HUDEP-2 (cell line): ENCODE results near the gene ARL14EPL.

ENCODE experiments used
- DNase-seq, 76 experiments: peaks; one replicate each; lab custom pipeline; 2025; ENCODE audit not compliant: unreplicated experiment in 76 of 76; lab: John Stamatoyannopoulos, UW

The ARL14EPL gene

DNA sequence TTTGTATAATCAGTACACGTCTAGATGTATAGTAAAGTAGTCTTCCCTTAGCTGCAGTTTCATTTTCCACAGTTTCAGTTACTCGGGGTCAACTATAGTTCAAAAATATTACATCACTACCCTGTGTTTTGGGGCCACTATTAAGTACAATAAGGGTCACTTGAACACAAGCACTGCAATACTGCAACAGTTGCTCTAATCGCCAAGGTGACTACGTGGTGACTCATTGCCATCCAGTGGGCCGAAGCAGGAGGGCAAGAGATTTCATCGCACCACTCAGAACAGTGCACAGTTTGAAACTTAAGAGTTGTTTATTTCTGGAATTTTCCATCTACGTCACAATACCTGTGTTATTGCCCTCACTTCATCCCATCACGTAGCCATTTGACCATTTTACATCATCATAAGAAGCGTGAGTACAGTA is at the start of gene ARL14EPL:
Gene ARL14EPL (plus strand): TSS at position 379 of the 424 bp plus-strand sequence. CDS start 18,994 bp downstream, outside the sequence.
- peak in 16 of 76 experiments; percentile 1 to 48 (median 6) for DNase-seq

DNA sequence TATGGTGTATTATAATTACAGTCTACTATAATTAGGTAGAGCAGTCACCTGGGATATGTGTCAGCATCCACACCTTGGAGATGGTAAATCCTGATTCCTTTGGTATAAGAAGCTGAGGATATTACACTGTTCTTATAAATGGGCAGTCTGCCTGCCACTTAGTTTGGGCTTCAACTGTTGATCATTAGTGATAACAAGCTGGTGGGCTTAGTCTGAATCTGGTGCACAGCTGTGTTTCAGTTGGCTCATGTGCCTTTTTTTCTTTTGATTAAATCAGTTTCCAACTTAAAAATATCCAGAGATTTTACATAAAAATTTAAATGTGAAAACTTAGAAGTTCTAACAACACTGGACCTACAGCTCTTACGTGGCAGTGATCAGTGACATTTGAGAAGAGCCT is 48.8 kb upstream of the ARL14EPL start:
- DNase-seq, result no peak

DNA sequence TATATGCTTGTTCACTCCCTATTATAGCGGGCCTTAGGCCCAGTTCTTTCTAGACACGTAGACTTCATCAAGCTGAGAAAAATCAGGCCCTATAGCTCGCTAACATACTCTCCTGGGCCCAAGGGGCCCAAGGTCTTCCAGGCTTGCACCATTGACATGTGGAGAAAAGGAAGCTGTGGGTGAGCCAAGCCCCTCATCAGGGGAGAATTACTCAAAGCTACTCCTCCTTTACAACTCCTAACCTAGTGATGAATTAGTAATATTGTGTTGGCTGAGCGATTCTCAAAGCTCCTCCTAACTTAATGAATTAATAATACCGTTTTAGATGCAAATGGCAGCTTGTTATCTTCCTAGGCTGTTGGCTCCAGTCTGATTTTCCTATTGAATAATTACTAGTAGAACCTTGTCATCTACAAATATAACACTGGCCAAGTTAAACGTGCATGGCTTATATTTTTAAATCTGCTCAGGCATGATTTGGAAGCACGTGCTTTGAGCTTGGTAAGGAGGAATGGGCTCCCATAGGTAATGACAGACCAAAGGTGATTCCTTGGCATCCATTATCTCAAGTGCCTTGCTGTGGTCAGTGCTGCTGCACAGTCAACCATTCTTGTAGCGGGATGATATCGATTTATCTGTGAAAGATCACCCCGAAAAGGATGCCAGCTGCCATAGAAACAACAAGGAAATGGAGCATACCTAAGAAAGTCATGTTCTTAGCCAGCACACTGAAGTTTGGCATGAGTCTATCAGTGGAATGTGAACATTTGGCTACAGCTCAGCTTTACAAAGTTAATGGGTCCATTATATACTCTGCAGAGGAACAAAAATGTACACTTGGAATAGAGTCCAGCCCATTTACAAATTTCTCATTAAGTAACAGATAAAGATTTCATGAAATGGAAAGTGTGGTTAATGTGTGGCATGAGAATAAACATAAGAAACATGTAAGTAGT is 46.2 kb upstream of the ARL14EPL start:
- DNase-seq, result no peak

DNA sequence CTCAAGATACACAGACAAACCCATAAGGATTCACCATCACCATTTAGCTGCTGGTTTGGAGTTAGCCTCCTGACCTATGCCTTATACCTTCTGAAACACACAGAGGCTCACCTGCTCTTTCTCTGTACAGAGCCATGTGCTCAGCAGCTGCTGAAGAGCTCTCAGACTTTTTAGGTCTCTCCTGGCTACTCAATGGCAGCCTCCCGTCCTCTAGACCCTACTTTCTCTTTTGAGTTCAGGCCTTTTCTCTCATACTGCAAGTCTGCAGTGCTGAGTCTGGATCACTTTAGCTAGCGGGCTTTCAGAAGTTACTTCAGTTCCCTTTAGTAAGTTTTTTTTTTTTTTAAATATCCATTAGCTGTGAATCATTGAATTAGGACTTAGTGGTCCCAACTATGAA is 44.3 kb upstream of the ARL14EPL start:
- no peak for DNase-seq

DNA sequence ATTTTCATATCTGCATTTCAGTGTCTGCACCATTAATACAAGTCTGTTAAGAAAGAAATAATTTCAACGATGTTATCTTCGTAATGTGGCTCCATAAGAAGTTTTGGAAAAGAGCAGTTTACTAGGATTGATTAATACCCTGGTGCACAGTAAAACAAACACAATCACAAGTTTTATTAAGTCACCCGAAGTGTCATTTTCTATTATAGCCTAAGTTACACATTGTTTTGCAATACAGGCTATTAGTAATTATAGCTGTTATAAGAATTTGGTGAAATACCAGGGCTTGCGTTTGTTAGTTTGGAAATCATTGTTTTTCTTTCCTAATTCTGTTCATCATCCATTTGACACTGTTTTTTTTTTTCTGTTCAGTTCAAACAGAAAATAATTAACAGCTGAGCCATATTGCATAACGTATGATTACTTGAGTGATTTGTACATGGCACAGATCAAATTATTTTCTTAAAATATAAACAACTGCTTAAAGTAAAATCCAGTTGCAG is 39.4 kb upstream of the ARL14EPL start:
- no peak for DNase-seq

DNA sequence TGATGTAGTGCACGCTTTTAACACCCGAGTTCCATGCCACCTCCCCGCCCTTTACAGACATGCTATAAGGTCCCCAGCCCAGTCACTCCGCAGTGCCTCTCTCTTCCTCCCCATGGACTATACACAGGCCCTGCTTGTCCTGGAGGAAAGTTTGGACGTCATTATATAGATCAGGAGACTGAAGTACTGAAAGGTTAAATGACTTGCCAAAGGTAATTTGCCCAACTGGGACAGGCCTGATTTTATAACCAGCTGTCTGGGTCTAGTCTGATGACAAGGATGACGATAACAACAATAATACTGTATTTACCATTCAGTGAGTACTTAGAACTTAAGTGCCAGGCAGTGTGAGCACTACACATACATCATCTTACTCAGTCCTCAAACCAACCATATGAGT is 36.9 kb upstream of the ARL14EPL start:
- DNase-seq, result no peak

DNA sequence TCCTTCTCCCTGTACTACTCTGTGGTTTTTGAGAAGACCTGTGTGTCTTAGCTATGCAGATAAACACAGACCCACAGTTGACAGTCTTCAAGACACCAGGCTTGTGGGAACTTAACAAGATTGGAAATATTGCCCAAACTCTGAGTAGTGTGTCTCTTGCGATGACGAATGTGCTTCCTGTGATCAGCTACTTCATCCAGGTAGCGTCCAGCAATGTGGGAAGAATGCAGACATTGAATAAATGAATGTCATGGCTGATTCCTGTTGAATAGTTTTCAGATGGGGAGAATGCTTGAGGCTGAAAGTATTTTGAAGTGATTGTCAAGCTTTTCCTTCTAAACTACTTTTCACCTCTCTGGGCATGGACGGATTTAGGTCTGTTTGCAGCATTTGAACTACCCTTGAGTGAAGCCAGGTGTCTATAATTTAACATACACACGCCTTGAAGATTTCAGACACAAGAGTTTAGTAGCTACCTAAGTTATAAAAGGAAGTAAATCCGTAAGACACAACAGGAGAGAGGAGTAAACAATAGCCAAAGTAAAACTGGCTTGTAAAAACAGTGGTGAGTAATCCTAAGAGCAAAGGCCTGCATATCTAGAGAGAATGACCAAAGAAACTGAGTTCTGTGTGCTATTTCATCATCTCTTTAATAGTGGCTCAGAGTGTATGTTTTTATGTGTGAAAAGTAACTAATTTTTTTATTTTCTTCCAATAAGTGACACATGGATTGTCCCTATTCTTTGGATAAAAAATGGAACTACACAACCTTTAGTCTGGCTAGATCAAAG is 30.0 kb upstream of the ARL14EPL start:
- DNase-seq, result no peak

DNA sequence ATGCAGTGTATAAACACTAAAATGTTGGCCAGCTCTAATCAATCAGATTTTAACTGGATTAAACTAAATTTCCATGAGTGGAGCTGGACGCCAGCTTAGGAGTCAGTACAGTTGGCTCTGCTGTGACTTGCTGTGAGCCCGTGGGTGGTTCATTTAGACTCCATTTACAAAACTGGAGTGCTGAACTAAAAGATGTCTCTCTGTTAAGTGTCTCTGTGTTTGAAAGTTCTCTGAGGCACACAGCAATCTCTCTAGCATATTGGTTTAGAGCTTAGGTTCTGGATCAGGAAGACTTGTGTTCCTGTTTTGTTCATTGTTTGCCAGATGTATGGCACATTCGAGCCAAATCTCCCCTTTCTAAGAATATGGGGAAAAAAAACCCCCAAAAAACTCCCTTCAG is 28.0 kb upstream of the ARL14EPL start:
- no peak for DNase-seq

DNA sequence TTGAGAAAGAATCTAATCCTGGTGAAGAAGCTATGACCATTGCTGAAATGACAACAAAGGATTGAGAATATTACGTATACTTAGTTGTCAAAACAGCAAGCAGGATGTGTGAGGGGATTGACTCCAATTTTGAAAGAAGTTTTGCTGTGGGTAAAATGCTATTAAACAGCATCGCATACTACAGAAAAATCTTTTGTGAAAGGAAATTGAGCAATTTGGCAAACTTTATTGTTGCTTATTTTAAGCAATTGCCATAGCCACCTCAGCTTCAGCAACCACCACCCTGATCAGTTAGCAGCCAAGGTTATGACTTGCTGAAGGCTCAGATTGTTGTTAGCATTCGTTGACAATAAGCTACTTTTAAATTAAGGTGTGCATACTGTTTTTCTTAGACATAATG is 22.5 kb upstream of the ARL14EPL start:
- DNase-seq, result no peak

DNA sequence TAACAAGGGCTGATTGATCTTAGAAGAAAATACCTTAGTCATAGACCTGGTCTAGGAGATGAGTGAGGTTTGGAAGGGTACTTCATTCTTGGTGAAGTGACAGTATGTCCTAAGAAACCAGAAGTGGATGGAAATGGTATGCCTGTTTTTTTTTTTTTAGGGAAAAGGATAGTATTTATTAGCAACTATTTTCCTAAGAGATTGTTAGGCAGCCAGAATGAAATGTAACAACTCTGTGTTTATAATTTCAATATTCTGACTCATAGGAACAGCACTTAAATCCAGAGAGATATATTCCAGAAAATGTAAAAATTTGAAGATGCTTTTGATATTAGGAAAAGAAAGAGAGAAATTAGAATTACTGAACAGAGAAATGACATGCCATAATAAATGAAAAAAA is 21.2 kb upstream of the ARL14EPL start:
- DNase-seq, result no peak

DNA sequence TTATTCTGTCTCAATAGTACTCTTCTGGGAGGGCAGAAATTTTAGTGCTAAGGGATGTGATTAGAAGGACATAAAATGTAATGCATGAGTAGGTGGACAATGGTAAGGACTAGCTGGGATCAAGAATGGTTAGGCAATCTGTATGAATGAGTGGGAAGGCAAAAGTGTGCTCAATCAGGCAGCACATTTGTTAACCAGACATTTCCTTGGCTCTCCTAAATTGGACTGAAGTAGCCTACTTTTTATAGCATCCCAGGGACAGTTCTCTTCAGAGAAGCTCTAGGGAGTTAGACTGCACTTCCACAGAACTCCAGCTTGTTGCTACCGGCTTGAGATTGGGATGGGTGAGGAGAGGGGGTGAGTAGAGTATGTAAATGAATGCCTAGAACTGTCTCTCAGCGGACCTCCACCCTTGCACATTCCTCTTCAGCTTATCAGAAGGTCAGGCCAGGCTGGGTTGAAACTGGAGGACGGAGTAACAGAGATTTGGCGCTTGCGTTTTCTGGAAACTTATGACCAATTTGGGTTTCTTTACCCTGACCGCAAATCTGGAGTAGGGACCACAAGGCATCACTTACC is 19.0 kb upstream of the ARL14EPL start:
- no peak for DNase-seq

DNA sequence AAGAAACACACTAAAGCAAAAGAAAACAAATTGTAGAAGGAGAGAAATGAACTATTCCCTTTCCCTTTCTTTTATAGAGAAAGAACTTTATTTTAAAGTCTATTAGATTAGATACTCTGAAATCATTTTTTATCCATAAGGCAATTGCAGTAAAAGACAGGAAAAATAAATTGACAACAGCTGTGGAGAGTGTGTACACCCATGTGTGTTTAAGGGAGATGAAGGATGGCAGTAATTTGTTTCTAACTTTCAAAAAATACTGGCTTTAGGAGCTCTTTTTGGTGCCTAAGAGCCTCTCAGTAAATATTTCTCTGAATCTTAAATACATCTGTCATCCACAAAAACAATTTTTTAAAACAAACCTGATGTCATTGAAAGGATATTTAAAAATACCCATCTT is 18.3 kb upstream of the ARL14EPL start:
- no peak for DNase-seq

DNA sequence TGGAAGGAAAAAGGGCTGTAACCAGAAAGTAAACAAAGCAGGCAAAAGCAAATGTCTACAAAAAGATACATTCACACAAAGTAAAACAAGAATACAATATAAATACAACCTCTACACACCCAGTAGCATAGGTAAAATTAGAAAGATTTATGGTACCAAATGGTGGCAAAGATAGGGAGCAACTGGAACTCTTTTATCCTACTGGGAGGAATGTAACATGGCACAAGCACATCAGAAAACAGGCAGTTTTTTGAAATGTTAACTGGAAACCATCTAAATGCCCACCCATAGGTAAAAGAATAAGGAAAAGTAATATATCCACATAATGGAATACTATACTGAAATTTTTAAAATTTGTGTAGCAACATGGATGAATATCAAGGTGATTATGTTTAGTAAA is 8.7 kb upstream of the ARL14EPL start:
- DNase-seq, result no peak

DNA sequence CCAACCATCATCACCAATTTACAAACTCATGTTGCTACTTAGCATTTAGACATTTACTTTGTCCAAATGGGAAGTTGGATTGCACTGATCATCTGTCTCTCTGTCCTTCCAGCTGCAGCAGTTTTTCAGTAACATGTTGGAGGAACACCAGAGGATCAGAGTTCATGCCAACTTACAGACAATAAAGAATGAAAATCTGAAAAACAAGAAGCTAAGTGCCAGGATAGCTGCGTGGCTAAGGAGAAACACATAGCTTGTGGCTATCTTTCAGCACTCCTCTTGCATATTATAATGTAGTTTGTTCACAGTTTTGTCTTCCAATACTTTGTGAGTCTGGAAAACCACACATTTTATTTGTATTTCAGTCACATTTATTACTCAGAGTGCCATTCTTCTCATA is 6.4 kb upstream of the ARL14EPL start:
- no peak for DNase-seq

DNA sequence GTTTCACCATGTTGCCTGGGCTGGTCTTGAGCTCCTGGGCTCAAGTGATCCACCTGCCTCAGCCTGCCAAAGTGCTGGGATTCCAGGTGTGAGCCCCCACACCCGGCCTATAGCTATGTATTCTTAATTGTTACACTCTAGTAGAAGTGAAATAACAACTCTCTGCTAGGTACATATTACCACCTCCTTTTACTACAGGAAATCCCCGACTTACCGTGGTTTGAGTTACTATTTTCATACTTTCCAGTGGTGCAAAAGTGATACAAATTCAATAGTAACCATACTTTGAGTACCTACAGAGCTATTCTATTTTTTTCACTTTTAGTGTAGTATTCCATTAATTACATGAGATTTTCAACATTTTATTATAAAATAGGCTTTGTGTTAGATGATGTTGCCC is 719 bp downstream of the ARL14EPL start:
- no peak for DNase-seq

DNA sequence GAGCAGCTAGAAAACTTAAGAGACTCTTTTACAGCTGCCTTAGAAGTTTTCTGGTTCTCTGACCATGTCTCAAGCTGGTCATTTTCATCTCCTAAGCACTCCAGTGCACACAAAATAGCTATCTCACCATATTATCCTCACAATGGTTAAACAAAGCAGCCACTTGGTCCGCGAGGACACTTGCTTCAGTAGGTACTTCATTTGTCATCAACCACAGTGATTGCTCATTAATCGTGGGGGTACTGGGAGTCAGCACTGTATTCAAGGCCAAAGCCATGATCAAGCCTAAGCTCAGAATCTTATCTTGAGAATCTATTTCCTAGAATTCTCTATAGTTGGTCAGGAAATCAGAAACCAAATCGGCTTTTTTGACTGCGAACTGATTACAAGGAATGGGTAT is 2.9 kb downstream of the ARL14EPL start:
- DNase-seq, result no peak

DNA sequence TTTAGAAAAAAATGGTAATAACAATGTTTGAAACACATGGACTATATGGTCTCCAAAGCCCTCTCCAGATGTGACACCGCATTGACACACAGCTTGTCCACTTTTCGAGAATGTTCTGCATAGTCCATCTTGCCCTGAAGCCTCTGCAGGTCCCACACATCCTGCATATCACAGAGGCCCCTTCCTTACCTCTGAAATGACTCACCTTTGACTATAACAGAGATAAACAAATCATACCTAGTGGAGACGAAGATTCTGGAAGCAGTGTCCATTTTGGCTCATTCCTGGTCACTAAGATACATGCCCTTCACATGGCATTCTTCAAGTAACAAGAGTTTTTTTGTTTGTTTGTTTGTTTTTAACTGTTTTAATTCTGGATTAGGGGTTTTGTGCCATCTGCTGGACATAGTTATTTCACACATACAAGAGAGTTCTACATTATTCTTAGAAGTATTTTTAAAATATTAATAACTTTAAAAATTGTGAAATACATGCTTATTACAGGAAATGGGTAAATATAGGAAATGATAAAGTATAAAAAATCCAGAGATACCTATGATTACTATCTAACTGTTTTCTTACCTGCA is 5.1 kb downstream of the ARL14EPL start:
- no peak for DNase-seq

DNA sequence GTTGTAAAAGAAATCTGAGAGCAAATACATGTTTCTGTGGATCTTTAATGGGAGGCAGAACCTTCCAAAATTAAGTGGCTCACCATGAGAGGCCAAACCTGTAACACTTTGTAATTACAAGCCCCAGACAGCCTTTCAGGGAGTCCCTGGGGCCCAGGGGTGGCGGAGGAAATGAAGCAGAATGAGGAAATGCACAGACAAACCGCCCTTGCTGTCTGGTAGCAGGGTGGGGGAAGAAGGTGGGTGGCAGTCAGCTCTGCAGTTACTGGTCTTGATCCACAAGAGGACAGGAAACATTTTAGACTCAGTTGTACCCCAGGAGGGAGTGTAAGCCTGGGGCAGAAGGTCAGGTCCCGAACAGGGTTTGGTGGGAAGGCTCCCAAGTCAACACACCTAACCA is 6.5 kb downstream of the ARL14EPL start:
- DNase-seq, result no peak

DNA sequence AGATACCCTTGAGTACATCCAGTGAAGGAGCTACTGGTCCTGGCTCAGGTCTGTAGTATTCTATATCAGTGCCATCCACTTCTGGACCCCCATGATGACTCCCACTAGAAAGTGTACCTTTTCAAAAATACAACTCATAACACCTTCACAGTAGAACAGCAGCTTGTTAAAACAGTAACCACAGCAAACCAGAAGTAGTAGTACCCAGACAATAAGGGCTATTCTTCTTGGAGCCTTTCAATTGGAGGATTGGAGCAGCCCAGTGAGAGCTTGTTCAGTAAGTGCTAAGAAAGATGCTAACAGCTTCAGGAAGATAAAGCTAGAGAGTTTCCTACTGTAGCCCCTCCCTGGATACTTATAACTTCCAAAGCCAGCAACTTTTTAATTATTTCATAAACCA is 10.1 kb downstream of the ARL14EPL start:
- DNase-seq, result no peak

DNA sequence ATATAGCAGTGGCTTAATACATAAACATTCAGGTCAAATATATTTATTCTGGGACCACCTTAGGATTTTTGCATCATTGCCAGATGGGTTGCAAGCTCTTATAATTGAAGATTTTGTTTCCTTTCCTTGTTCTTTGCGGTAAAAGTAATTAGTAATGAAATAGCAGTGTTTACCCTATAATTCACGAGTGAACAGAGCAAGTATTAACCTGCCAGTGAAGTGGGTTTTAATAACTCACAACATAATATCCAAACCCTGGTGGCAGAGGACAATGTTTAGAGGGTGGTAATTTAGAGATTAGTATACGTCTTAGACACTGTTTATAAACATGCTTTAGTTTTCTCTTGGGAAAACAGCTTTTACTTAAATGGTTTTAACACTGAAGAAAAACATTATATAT is 11.8 kb downstream of the ARL14EPL start:
- DNase-seq, result no peak

DNA sequence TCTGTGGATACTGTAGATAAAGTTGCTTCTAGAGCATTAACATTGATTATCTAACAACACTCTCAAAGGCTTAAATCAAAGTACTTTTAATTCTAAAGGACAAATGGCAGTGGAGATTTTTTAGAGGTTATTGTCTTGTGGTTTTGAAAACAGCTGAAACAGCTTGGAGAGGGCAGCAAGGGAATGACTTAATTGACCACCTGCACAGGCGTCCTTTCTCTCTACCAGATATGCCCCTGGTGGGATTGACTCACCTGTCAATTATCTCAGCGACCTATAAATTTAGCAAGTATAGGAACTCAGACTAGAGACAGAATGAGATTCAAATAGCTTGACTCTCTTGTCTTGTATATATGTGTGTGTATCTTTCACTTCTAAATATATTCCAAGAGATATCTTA is 13.5 kb downstream of the ARL14EPL start:
- no peak for DNase-seq
